ENCODE results near the gene GFER. TPM values are rescaled to one million over a fixed set of nuclear protein-coding genes. Genes with fewer than 3 reads are reported as not detected.
A peak's percentile ranks its signal among the peaks of the same experiment; 100 is the strongest.
"Not testable (repeated sequence)": the region's sequence is repeated elsewhere in the genome, so short reads cannot be mapped to it uniquely, and the experiment has no call there.

GFER gene
- total and polyA plus RNA-seq, 4 donors: 7.2 to 36.1 (median 29.1) TPM

DNA sequence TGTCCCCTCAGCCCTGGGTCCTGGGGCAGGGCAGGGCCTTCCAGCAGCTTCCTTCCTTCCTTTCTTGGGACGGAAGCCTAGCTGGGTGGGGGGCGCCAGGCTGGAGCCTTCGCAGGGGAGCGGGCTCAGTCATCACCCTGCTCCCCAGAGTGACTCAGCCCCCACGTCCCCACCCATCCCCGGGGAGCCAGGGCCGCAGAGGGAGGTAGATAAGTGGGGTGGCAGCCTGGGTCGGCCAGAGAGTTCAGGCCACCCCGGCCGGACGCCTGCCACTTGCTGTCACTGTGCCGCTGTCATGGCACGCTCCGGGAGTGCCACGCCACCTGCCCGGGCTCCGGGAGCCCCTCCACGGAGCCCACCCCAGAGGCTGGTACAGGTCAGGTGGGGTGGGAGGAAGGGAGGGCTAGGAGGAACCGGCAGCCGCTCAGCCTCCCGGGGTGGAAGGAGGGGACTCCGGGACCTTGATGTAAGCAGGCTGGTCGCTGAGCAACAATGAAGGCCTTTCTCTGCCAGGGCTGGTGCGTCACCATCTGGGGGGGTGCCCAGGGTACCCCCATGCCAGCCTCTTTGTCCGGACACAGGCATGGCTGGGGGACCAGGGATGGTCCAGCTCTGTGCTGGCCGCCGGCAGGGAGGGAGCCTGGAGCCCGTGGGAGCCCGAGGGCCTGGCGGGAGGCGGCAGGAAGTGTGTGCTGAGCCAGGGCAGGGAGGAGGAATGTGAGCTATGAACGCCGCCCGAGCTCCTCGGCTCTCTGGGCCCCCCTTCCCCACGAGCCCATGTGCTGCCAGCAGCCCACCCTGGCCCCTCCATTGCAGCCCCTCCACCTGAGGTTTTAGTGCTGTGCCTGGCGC, 49.3 kb downstream of the GFER start:
- H3K4me1 ChIP-seq (ENCODE audit: control insufficient read depth, insufficient read depth, low read length): peaks cover 69% of the 10 kb centered on the region

GRCh38 chr16:2033909-2034695, 50.1 kb downstream of the GFER start:
- not testable (repeated sequence) for H3K9me3 ChIP-seq (ENCODE audit: control insufficient read depth, insufficient read depth, low read length); H3K27me3 ChIP-seq (ENCODE audit: control insufficient read depth, insufficient read depth, low read length); DNase-seq (ENCODE audit: low read depth in 4 of 6, low spot score in 6 of 6)
- 77% methylated on average over 2 of the region's 32 CpGs for WGBS (ENCODE audit: insufficient coverage)
- peak overlapping the region; percentile 12 for H3K4me3 ChIP-seq (ENCODE audit: low read depth, low read length)
- H3K27ac ChIP-seq (ENCODE audit: low read depth, low read length): peak overlapping the region; percentile 94
- H3K4me1 ChIP-seq (ENCODE audit: control insufficient read depth, insufficient read depth, low read length): peaks cover 71% of the 10 kb centered on the region
- H3K36me3 ChIP-seq (ENCODE audit: control insufficient read depth, insufficient read depth, low read length): peaks cover 93% of the 10 kb centered on the region

More for the DNA sequence above, 49.3 kb downstream of the GFER start:
- H3K27me3 ChIP-seq (ENCODE audit: control insufficient read depth, insufficient read depth, low read length): no peaks in the 10 kb centered on the region
- H3K27ac ChIP-seq (ENCODE audit: low read depth, low read length): peak overlapping the region; percentile 94
- WGBS (ENCODE audit: insufficient coverage): 27% methylated on average over 32 of the region's 37 CpGs
- DNase-seq (ENCODE audit: low read depth in 4 of 6, low spot score in 6 of 6): peak in 3 of 6 donors; percentile 53 to 84 (median 60)
- peaks cover 89% of the 10 kb centered on the region for H3K36me3 ChIP-seq (ENCODE audit: control insufficient read depth, insufficient read depth, low read length)
- H3K4me3 ChIP-seq (ENCODE audit: low read depth, low read length): peak overlapping the region; percentile 12
- H3K9me3 ChIP-seq (ENCODE audit: control insufficient read depth, insufficient read depth, low read length): no peaks in the 10 kb centered on the region

DNA sequence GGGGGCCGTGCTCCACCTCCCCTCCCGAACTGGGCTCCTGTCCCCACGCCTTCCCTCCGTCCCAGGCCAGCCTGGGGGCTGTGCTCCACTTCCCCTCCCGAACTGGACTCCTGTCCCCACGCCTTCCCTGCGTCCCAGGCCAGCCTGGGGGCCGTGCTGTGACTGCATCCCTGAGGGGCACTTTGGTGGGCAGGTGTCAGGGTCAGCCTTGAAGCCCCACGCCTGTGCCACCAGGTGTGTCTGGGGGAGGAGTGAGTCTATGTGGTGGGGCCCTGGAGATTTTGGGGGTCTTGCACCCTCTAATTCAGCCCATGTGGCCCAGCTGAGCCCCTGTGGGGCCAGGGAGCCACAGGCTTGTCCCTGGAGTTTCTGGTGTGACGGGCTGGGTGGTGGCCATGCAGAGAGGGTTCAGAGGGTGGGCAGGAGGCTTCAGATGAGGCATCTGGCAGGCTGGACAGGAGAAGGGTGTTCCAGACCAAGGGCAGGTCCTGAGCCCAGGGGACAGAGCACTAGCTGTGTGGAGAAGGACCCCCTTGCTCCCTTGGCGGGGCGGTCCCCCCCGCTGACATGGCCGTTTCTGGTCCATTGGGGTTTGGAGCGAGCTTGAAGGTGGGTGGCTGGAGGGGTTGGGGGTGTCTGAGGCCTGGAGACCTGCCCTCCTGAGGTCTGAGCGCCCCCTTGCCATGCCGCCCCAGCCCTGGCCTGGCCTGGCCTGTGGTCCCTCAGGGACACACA, 50.9 kb downstream of the GFER start:
- no peak overlapping the region for H3K4me3 ChIP-seq (ENCODE audit: low read depth, low read length)
- no peaks in the 10 kb centered on the region for H3K27me3 ChIP-seq (ENCODE audit: control insufficient read depth, insufficient read depth, low read length)
- H3K9me3 ChIP-seq (ENCODE audit: control insufficient read depth, insufficient read depth, low read length): no peaks in the 10 kb centered on the region
- H3K36me3 ChIP-seq (ENCODE audit: control insufficient read depth, insufficient read depth, low read length): peaks cover 93% of the 10 kb centered on the region
- H3K4me1 ChIP-seq (ENCODE audit: control insufficient read depth, insufficient read depth, low read length): peaks cover 78% of the 10 kb centered on the region
- DNase-seq (ENCODE audit: low read depth in 4 of 6, low spot score in 6 of 6): no peak
- H3K27ac ChIP-seq (ENCODE audit: low read depth, low read length): peak overlapping the region; percentile 79
- WGBS (ENCODE audit: insufficient coverage): 92% methylated on average over 14 of the region's 17 CpGs

- 51% methylated on average over 34 of the region's 34 CpGs for WGBS (ENCODE audit: insufficient coverage)
- H3K9me3 ChIP-seq (ENCODE audit: control insufficient read depth, insufficient read depth, low read length): no peaks in the 10 kb centered on the region
- H3K27ac ChIP-seq (ENCODE audit: low read depth, low read length): peak overlapping the region; percentile 79
- H3K36me3 ChIP-seq (ENCODE audit: control insufficient read depth, insufficient read depth, low read length): peaks cover 94% of the 10 kb centered on the region
- H3K4me3 ChIP-seq (ENCODE audit: low read depth, low read length): no peak overlapping the region
- peak in 1 of 6 donors; percentile 67 for DNase-seq (ENCODE audit: low read depth in 4 of 6, low spot score in 6 of 6)
- H3K27me3 ChIP-seq (ENCODE audit: control insufficient read depth, insufficient read depth, low read length): no peaks in the 10 kb centered on the region
- peaks cover 83% of the 10 kb centered on the region for H3K4me1 ChIP-seq (ENCODE audit: control insufficient read depth, insufficient read depth, low read length)
Observed at GRCh38 chr16:2035431-2036199, 51.6 kb downstream of the GFER start.

DNA sequence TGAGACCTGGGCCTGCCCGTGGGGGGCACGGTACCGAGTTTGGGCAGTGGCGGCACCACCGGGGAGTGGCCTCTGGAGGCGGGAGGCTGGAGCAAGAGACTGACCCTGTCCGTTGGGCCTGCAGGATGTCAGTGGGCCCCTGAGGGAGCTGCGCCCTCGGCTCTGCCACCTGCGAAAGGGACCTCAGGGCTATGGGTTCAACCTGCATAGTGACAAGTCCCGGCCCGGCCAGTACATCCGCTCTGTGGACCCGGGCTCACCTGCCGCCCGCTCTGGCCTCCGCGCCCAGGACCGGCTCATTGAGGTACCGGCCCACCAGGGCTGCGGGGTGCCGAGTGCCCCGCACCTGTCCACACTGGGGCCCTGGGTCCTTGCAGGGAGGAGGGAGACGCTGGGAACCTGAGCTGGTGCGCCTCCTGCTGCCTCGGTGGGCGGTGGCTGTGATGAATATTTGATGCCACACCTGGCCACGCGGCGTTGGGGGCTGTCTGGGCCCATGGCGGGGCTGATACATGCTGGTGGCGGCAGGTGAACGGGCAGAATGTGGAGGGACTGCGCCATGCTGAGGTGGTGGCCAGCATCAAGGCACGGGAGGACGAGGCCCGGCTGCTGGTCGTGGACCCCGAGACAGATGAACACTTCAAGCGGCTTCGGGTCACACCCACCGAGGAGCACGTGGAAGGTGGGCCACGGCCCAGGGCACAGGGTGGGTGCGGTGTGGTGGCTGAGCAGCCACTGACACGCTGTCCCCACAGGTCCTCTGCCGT, 52.4 kb downstream of the GFER start:
- H3K4me1 ChIP-seq (ENCODE audit: control insufficient read depth, insufficient read depth, low read length): peaks cover 85% of the 10 kb centered on the region
- no peaks in the 10 kb centered on the region for H3K9me3 ChIP-seq (ENCODE audit: control insufficient read depth, insufficient read depth, low read length)
- WGBS (ENCODE audit: insufficient coverage): 88% methylated on average over 45 of the region's 47 CpGs
- no peaks in the 10 kb centered on the region for H3K27me3 ChIP-seq (ENCODE audit: control insufficient read depth, insufficient read depth, low read length)
- H3K27ac ChIP-seq (ENCODE audit: low read depth, low read length): peak overlapping the region; percentile 79
- peaks cover 94% of the 10 kb centered on the region for H3K36me3 ChIP-seq (ENCODE audit: control insufficient read depth, insufficient read depth, low read length)
- no peak overlapping the region for H3K4me3 ChIP-seq (ENCODE audit: low read depth, low read length)
- DNase-seq (ENCODE audit: low read depth in 4 of 6, low spot score in 6 of 6): no peak

DNA sequence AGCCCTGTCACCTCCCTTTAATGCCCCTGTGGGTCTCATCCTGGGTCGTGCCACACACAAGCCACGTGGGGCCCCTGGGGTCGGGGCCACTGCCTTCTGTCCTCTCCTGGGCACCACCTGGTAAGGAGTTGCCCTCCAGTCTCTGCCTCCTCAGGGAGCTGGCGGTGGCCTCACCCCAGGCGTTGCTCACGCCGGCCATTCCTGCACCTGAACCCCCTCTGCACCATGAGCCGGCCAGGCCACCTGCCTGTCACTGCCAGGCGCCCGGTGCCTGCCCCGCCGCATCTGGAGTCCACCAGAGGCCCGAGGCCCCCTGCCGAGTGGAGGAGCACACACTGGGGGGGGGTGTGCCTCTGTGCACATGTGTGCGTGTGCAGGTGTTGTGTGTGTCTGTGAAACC, 53.1 kb downstream of the GFER start:
- H3K4me3 ChIP-seq (ENCODE audit: low read depth, low read length): no peak overlapping the region
- DNase-seq (ENCODE audit: low read depth in 4 of 6, low spot score in 6 of 6): no peak
- H3K36me3 ChIP-seq (ENCODE audit: control insufficient read depth, insufficient read depth, low read length): peaks cover 97% of the 10 kb centered on the region
- peaks cover 84% of the 10 kb centered on the region for H3K4me1 ChIP-seq (ENCODE audit: control insufficient read depth, insufficient read depth, low read length)
- no peaks in the 10 kb centered on the region for H3K27me3 ChIP-seq (ENCODE audit: control insufficient read depth, insufficient read depth, low read length)
- H3K27ac ChIP-seq (ENCODE audit: low read depth, low read length): no peak overlapping the region
- H3K9me3 ChIP-seq (ENCODE audit: control insufficient read depth, insufficient read depth, low read length): no peaks in the 10 kb centered on the region
- WGBS (ENCODE audit: insufficient coverage): 80% methylated on average over 12 of the region's 15 CpGs

Small RNA genes within 50 kb of the gene (small RNA-seq; reads per million reads assigned to genes)
- gene AC005363.2 (ENCODE audit: low replicate concordance) (not detected), gene RN7SL219P (ENCODE audit: low replicate concordance) (not detected), gene SNORA10 (ENCODE audit: low replicate concordance) (not detected), gene SNORA64 (ENCODE audit: low replicate concordance) (not detected)

Other genes starting within 250 kb of the GFER start
Only the 30 nearest of the 31 such genes appear.
- gene NME3, start 212.7 kb upstream of the GFER start, total RNA-seq: 10 to 100 TPM; 21.6 to 76.7 TPM
- 10 to 100 TPM; 83.2 to 86.2 TPM for gene NME3, start 212.7 kb upstream of the GFER start, polyA plus RNA-seq (ENCODE audit: insufficient read length in 2 of 2)
- gene EME2, start 211.4 kb upstream of the GFER start, total RNA-seq: 10 to 100 TPM in 1 of 2 donors, 1 to 10 TPM in 1; 6.5 to 15.0 TPM
- gene EME2, start 211.4 kb upstream of the GFER start, polyA plus RNA-seq (ENCODE audit: insufficient read length in 2 of 2): 10 to 100 TPM; 17.8 to 20.7 TPM
- gene MRPS34, start 211.1 kb upstream of the GFER start, total RNA-seq: 10 to 100 TPM; 22.9 to 76.7 TPM
- 10 to 100 TPM; 80.8 to 86.5 TPM for gene MRPS34, start 211.1 kb upstream of the GFER start, polyA plus RNA-seq (ENCODE audit: insufficient read length in 2 of 2)
- gene SPSB3, start 201.6 kb upstream of the GFER start, total RNA-seq: 10 to 100 TPM; 25.8 to 55.5 TPM
- gene SPSB3, start 201.6 kb upstream of the GFER start, polyA plus RNA-seq (ENCODE audit: insufficient read length in 2 of 2): 10 to 100 TPM; 49.3 to 55.6 TPM
- gene NUBP2, start 201.2 kb upstream of the GFER start, total RNA-seq: 10 to 100 TPM; 24.7 to 64.4 TPM
- gene NUBP2, start 201.2 kb upstream of the GFER start, polyA plus RNA-seq (ENCODE audit: insufficient read length in 2 of 2): 10 to 100 TPM; 71.1 to 80.4 TPM
- under 1 TPM in 1 of 2 donors, not detected in 1; 0.39 TPM for gene IGFALS, start 190.5 kb upstream of the GFER start, total RNA-seq
- 1 to 10 TPM in 1 of 2 donors, under 1 TPM in 1; 0.33 to 1.3 TPM for gene IGFALS, start 190.5 kb upstream of the GFER start, polyA plus RNA-seq (ENCODE audit: insufficient read length in 2 of 2)
- 10 to 100 TPM; 68.6 to 84.1 TPM for gene HAGH, start 157.4 kb upstream of the GFER start, total RNA-seq
- gene HAGH, start 157.4 kb upstream of the GFER start, polyA plus RNA-seq (ENCODE audit: insufficient read length in 2 of 2): 10 to 100 TPM; 97.6 to 99.3 TPM
- 10 to 100 TPM; 35.6 to 38.5 TPM for gene FAHD1, start 157.0 kb upstream of the GFER start, total RNA-seq
- 10 to 100 TPM; 29.8 to 39.0 TPM for gene FAHD1, start 157.0 kb upstream of the GFER start, polyA plus RNA-seq (ENCODE audit: insufficient read length in 2 of 2)
- 1 to 10 TPM in 1 of 2 donors, under 1 TPM in 1; 0.83 to 2.6 TPM for gene MEIOB, start 112.0 kb upstream of the GFER start, total RNA-seq
- 1 to 10 TPM; 1.4 to 1.7 TPM for gene MEIOB, start 112.0 kb upstream of the GFER start, polyA plus RNA-seq (ENCODE audit: insufficient read length in 2 of 2)
- not detected for gene HS3ST6, start 65.8 kb upstream of the GFER start, total RNA-seq
- gene HS3ST6, start 65.8 kb upstream of the GFER start, polyA plus RNA-seq (ENCODE audit: insufficient read length in 2 of 2): not detected
- gene MSRB1, start 41.0 kb upstream of the GFER start, total RNA-seq: 10 to 100 TPM; 10.0 to 10.3 TPM
- 10 to 100 TPM; 24.5 to 25.8 TPM for gene MSRB1, start 41.0 kb upstream of the GFER start, polyA plus RNA-seq (ENCODE audit: insufficient read length in 2 of 2)
- gene RPL3L, start 29.5 kb upstream of the GFER start, total RNA-seq: under 1 TPM in 1 of 2 donors, not detected in 1; 0.06 TPM
- gene RPL3L, start 29.5 kb upstream of the GFER start, polyA plus RNA-seq (ENCODE audit: insufficient read length in 2 of 2): under 1 TPM in 1 of 2 donors, not detected in 1; 0.32 TPM
- 100 to 1,000 TPM in 1 of 2 donors, 10 to 100 TPM in 1; 78.7 to 146 TPM for gene NDUFB10, start 24.7 kb upstream of the GFER start, total RNA-seq
- 100 to 1,000 TPM; 170 to 178 TPM for gene NDUFB10, start 24.7 kb upstream of the GFER start, polyA plus RNA-seq (ENCODE audit: insufficient read length in 2 of 2)
- 1,000 to 10,000 TPM in 1 of 2 donors, 100 to 1,000 TPM in 1; 682 to 1,440 TPM for gene RPS2, start 19.4 kb upstream of the GFER start, total RNA-seq
- 1,000 to 10,000 TPM; 1,742 to 1,957 TPM for gene RPS2, start 19.4 kb upstream of the GFER start, polyA plus RNA-seq (ENCODE audit: insufficient read length in 2 of 2)
- not detected for gene RNF151, start 17.3 kb upstream of the GFER start, total RNA-seq
- gene RNF151, start 17.3 kb upstream of the GFER start, polyA plus RNA-seq (ENCODE audit: insufficient read length in 2 of 2): not detected
- 10 to 100 TPM; 12.9 to 31.4 TPM for gene TBL3, start 12.1 kb upstream of the GFER start, total RNA-seq
- 10 to 100 TPM; 32.1 to 39.0 TPM for gene TBL3, start 12.1 kb upstream of the GFER start, polyA plus RNA-seq (ENCODE audit: insufficient read length in 2 of 2)
- under 1 TPM; 0.40 to 0.72 TPM for gene NOXO1, start 2.7 kb upstream of the GFER start, total RNA-seq
- gene NOXO1, start 2.7 kb upstream of the GFER start, polyA plus RNA-seq (ENCODE audit: insufficient read length in 2 of 2): 1 to 10 TPM; 1.6 to 1.7 TPM
- gene SYNGR3, start 5.8 kb downstream of the GFER start, total RNA-seq: 10 to 100 TPM; 20.1 to 71.0 TPM
- gene SYNGR3, start 5.8 kb downstream of the GFER start, polyA plus RNA-seq (ENCODE audit: insufficient read length in 2 of 2): 100 to 1,000 TPM; 109 to 111 TPM
- 1 to 10 TPM; 5.4 to 8.2 TPM for gene ZNF598, start 25.6 kb downstream of the GFER start, total RNA-seq
- 10 to 100 TPM; 28.8 to 31.7 TPM for gene ZNF598, start 25.6 kb downstream of the GFER start, polyA plus RNA-seq (ENCODE audit: insufficient read length in 2 of 2)
- gene NPW, start 35.6 kb downstream of the GFER start, total RNA-seq: 1 to 10 TPM in 1 of 2 donors, under 1 TPM in 1; 0.20 to 2.3 TPM
- gene NPW, start 35.6 kb downstream of the GFER start, polyA plus RNA-seq (ENCODE audit: insufficient read length in 2 of 2): 1 to 10 TPM in 1 of 2 donors, under 1 TPM in 1; 0.49 to 4.9 TPM
- gene NHERF2, start 42.7 kb downstream of the GFER start, total RNA-seq: 10 to 100 TPM; 25.6 to 52.0 TPM
- 10 to 100 TPM; 83.5 to 95.7 TPM for gene NHERF2, start 42.7 kb downstream of the GFER start, polyA plus RNA-seq (ENCODE audit: insufficient read length in 2 of 2)
- 10 to 100 TPM; 19.7 to 42.1 TPM for gene NTHL1, start 63.6 kb downstream of the GFER start, total RNA-seq
- 10 to 100 TPM; 34.3 to 40.1 TPM for gene NTHL1, start 63.6 kb downstream of the GFER start, polyA plus RNA-seq (ENCODE audit: insufficient read length in 2 of 2)
- 10 to 100 TPM; 39.6 to 65.8 TPM for gene TSC2, start 63.8 kb downstream of the GFER start, total RNA-seq
- gene TSC2, start 63.8 kb downstream of the GFER start, polyA plus RNA-seq (ENCODE audit: insufficient read length in 2 of 2): 100 to 1,000 TPM; 168 to 231 TPM
- 10 to 100 TPM; 68.1 to 86.2 TPM for gene PKD1, start 151.7 kb downstream of the GFER start, total RNA-seq
- gene PKD1, start 151.7 kb downstream of the GFER start, polyA plus RNA-seq (ENCODE audit: insufficient read length in 2 of 2): 100 to 1,000 TPM; 201 to 289 TPM
- 1 to 10 TPM; 6.6 to 8.2 TPM for gene RAB26, start 164.4 kb downstream of the GFER start, total RNA-seq
- 10 to 100 TPM; 26.8 to 29.8 TPM for gene RAB26, start 164.4 kb downstream of the GFER start, polyA plus RNA-seq (ENCODE audit: insufficient read length in 2 of 2)
- 10 to 100 TPM; 20.4 to 43.1 TPM for gene TRAF7, start 171.6 kb downstream of the GFER start, total RNA-seq
- gene TRAF7, start 171.6 kb downstream of the GFER start, polyA plus RNA-seq (ENCODE audit: insufficient read length in 2 of 2): 10 to 100 TPM; 59.7 to 62.6 TPM
- gene CASKIN1, start 212.4 kb downstream of the GFER start, total RNA-seq: 10 to 100 TPM; 10.4 to 29.4 TPM
- gene CASKIN1, start 212.4 kb downstream of the GFER start, polyA plus RNA-seq (ENCODE audit: insufficient read length in 2 of 2): 10 to 100 TPM; 83.0 to 86.2 TPM
- 10 to 100 TPM; 10.6 to 29.2 TPM for gene MLST8, start 221.3 kb downstream of the GFER start, total RNA-seq
- gene MLST8, start 221.3 kb downstream of the GFER start, polyA plus RNA-seq (ENCODE audit: insufficient read length in 2 of 2): 10 to 100 TPM; 76.6 to 80.9 TPM
- 10 to 100 TPM in 1 of 2 donors, 1 to 10 TPM in 1; 5.2 to 13.3 TPM for gene BRICD5, start 226.7 kb downstream of the GFER start, total RNA-seq
- 10 to 100 TPM; 21.7 to 30.5 TPM for gene BRICD5, start 226.7 kb downstream of the GFER start, polyA plus RNA-seq (ENCODE audit: insufficient read length in 2 of 2)
- 10 to 100 TPM; 15.9 to 16.9 TPM for gene PGP, start 230.6 kb downstream of the GFER start, total RNA-seq
- gene PGP, start 230.6 kb downstream of the GFER start, polyA plus RNA-seq (ENCODE audit: insufficient read length in 2 of 2): 10 to 100 TPM; 26.7 to 35.7 TPM

Data from spinal cord (tissue), 10 donors.